Measurements from ENCODE around the gene ECHDC3. TPM values are rescaled to one million over a fixed set of nuclear protein-coding genes. Genes with fewer than 3 reads are reported as not detected.
"Not testable (repeated sequence)": the region's sequence is repeated elsewhere in the genome, so short reads cannot be mapped to it uniquely, and the experiment has no call there.

The ECHDC3 gene
- total RNA-seq, 1 experiment from 2014 or later, result 4.4 TPM

GRCh38 chr10:11713963-11714362, 28.2 kb upstream of the ECHDC3 start:
- DNase-seq (ENCODE audit: low read depth, low spot score), result no peak
- in situ Hi-C loops (cut with HindIII; ENCODE audit: low pct_unique_long_range_greater_than_20kb, low sequenced_read_pairs), result no loop called here

- DNase-seq (ENCODE audit: low read depth, low spot score), result no peak
- in situ Hi-C loops (cut with HindIII; ENCODE audit: low pct_unique_long_range_greater_than_20kb, low sequenced_read_pairs), result no loop called here
Observed at GRCh38 chr10:11714750-11715365, 27.3 kb upstream of the ECHDC3 start.

- in situ Hi-C loops (cut with HindIII; ENCODE audit: low pct_unique_long_range_greater_than_20kb, low sequenced_read_pairs), result no loop called here
- no peak for DNase-seq (ENCODE audit: low read depth, low spot score)
Observed at GRCh38 chr10:11715815-11716494, 26.2 kb upstream of the ECHDC3 start.

GRCh38 chr10:11716686-11717085, 25.5 kb upstream of the ECHDC3 start:
- in situ Hi-C loops (cut with HindIII; ENCODE audit: low pct_unique_long_range_greater_than_20kb, low sequenced_read_pairs), result no loop called here
- DNase-seq (ENCODE audit: low read depth, low spot score), result no peak

- in situ Hi-C loops (cut with HindIII; ENCODE audit: low pct_unique_long_range_greater_than_20kb, low sequenced_read_pairs), result no loop called here
- no peak for DNase-seq (ENCODE audit: low read depth, low spot score)
Observed at GRCh38 chr10:11719496-11720259, 22.5 kb upstream of the ECHDC3 start.

- DNase-seq (ENCODE audit: low read depth, low spot score), result no peak
- in situ Hi-C loops (cut with HindIII; ENCODE audit: low pct_unique_long_range_greater_than_20kb, low sequenced_read_pairs), result no loop called here
Observed at GRCh38 chr10:11720260-11720741, 21.9 kb upstream of the ECHDC3 start.

- no peak for DNase-seq (ENCODE audit: low read depth, low spot score)
- in situ Hi-C loops (cut with HindIII; ENCODE audit: low pct_unique_long_range_greater_than_20kb, low sequenced_read_pairs), result no loop called here
Observed at GRCh38 chr10:11721806-11722205, 20.4 kb upstream of the ECHDC3 start.

- in situ Hi-C loops (cut with HindIII; ENCODE audit: low pct_unique_long_range_greater_than_20kb, low sequenced_read_pairs), result no loop called here
- DNase-seq (ENCODE audit: low read depth, low spot score), result no peak
Observed at GRCh38 chr10:11723359-11723758, 18.8 kb upstream of the ECHDC3 start.

- DNase-seq (ENCODE audit: low read depth, low spot score), result peak; percentile 78
- in situ Hi-C loops (cut with HindIII; ENCODE audit: low pct_unique_long_range_greater_than_20kb, low sequenced_read_pairs), result no loop called here
Observed at GRCh38 chr10:11724938-11725776, 17.0 kb upstream of the ECHDC3 start.

GRCh38 chr10:11725912-11726311, 16.3 kb upstream of the ECHDC3 start:
- DNase-seq (ENCODE audit: low read depth, low spot score), result no peak
- in situ Hi-C loops (cut with HindIII; ENCODE audit: low pct_unique_long_range_greater_than_20kb, low sequenced_read_pairs), result no loop called here

- DNase-seq (ENCODE audit: low read depth, low spot score), result no peak
- in situ Hi-C loops (cut with HindIII; ENCODE audit: low pct_unique_long_range_greater_than_20kb, low sequenced_read_pairs), result no loop called here
Observed at GRCh38 chr10:11727563-11727962, 14.6 kb upstream of the ECHDC3 start.

- no peak for DNase-seq (ENCODE audit: low read depth, low spot score)
- in situ Hi-C loops (cut with HindIII; ENCODE audit: low pct_unique_long_range_greater_than_20kb, low sequenced_read_pairs), result no loop called here
Observed at GRCh38 chr10:11728353-11728752, 13.8 kb upstream of the ECHDC3 start.

GRCh38 chr10:11729790-11730315, 12.3 kb upstream of the ECHDC3 start:
- in situ Hi-C loops (cut with HindIII; ENCODE audit: low pct_unique_long_range_greater_than_20kb, low sequenced_read_pairs), result no loop called here
- no peak for DNase-seq (ENCODE audit: low read depth, low spot score)

- in situ Hi-C loops (cut with HindIII; ENCODE audit: low pct_unique_long_range_greater_than_20kb, low sequenced_read_pairs), result no loop called here
- no peak for DNase-seq (ENCODE audit: low read depth, low spot score)
Observed at GRCh38 chr10:11730779-11731178, 11.4 kb upstream of the ECHDC3 start.

GRCh38 chr10:11736767-11737166, 5.4 kb upstream of the ECHDC3 start:
- in situ Hi-C loops (cut with HindIII; ENCODE audit: low pct_unique_long_range_greater_than_20kb, low sequenced_read_pairs); DNase-seq (ENCODE audit: low read depth, low spot score): not testable (repeated sequence)

- DNase-seq (ENCODE audit: low read depth, low spot score); in situ Hi-C loops (cut with HindIII; ENCODE audit: low pct_unique_long_range_greater_than_20kb, low sequenced_read_pairs): not testable (repeated sequence)
Observed at GRCh38 chr10:11737258-11738032, 4.7 kb upstream of the ECHDC3 start.

- in situ Hi-C loops (cut with HindIII; ENCODE audit: low pct_unique_long_range_greater_than_20kb, low sequenced_read_pairs), result no loop called here
- no peak for DNase-seq (ENCODE audit: low read depth, low spot score)
Observed at GRCh38 chr10:11740907-11741306, 1.3 kb upstream of the ECHDC3 start.
